Breast epithelium (tissue), 3 donors: ENCODE measurements around the gene SOCS2.

Experiments
- CTCF ChIP-seq, 3 donors: fragments of 450-650 bp; IDR thresholded peaks; one replicate each; pipeline ENCODE4 v1.5.1; 2016 to 2017; ENCODE audit warnings: antibody characterized with exemption in 3 of 3, mild to moderate bottlenecking in 3 of 3, moderate library complexity in 3 of 3
- POLR2A ChIP-seq: fragments of 450-650 bp; IDR thresholded peaks from one replicate; pipeline ENCODE4 v1.6.1; 2016; ENCODE audit warnings: antibody characterized with exemption, mild to moderate bottlenecking, moderate library complexity

- no peak for TF ChIP-seq CTCF (IDR thresholded peaks at IDR 0.05)
- TF ChIP-seq POLR2A: no peak
Measured at GRCh38 chr12:93568091-93568490, 4.4 kb upstream of the SOCS2 start.
